Heart right ventricle (tissue), 16 donors: Measurements from ENCODE around the gene RAD9A. TPM values are rescaled to one million over a fixed set of nuclear protein-coding genes. Genes with fewer than 3 reads are reported as not detected.
A peak's percentile ranks its signal among the peaks of the same experiment; 100 is the strongest.
"Not testable (repeated sequence)": the region's sequence is repeated elsewhere in the genome, so short reads cannot be mapped to it uniquely, and the experiment has no call there.

Experiments
- ATAC-seq, 8 donors: fragments of 200-7000 bp; cut with Tn5 transposase; one replicate each; pipeline ENCODE4 v1.9.1; 2020; ENCODE audit warnings: mild to moderate bottlenecking in 8 of 8, moderate library complexity in 8 of 8, moderate number of reproducible peaks in 1 of 8
- DNase-seq, 2 donors: peaks; one replicate each; pipeline ENCODE4 v3.0.0-alpha.2; 2020
- H3K27ac ChIP-seq, 10 donors: fragments of 200-600 bp; sonication (generic) in 2 of 10; one replicate each; pipeline versions ENCODE4 v1.5.0 to v1.8.0; 2020 to 2022; ENCODE audit warnings: mild to moderate bottlenecking in 3 of 10
- H3K27me3 ChIP-seq, 7 donors: fragments of 200-600 bp; one replicate each; pipeline ENCODE4 v1.8.0; 2021 to 2022; ENCODE audit warnings: mild to moderate bottlenecking in 2 of 7
- H3K36me3 ChIP-seq, 9 donors: fragments of 200-600 bp; sonication (generic) in 1 of 9; one replicate each; pipeline versions ENCODE4 v1.5.0 to v1.8.0; 2020 to 2022; ENCODE audit warnings: mild to moderate bottlenecking in 2 of 9
- H3K4me1 ChIP-seq, 9 donors: fragments of 200-600 bp; sonication (generic) in 1 of 9; one replicate each; pipeline versions ENCODE4 v1.5.0 to v1.8.0; 2020 to 2022; ENCODE audit warnings: mild to moderate bottlenecking in 4 of 9
- H3K4me3 ChIP-seq, 10 donors: fragments of 200-600 bp; sonication (generic) in 2 of 10; one replicate each; pipeline versions ENCODE4 v1.5.0 to v1.8.0; 2020 to 2022; ENCODE audit warnings: mild to moderate bottlenecking in 7 of 10, moderate library complexity in 2 of 10
- H3K9me3 ChIP-seq, 11 donors: fragments of 200-600 bp in 10 of 11; sonication (generic) in 2 of 11; one replicate each; pipeline versions ENCODE4 v1.5.0 to v1.8.0; 2013 to 2022; ENCODE audit warnings: mild to moderate bottlenecking in 2 of 11, control low read depth in 1 of 11, moderate library complexity in 1 of 11
- CTCF ChIP-seq, 9 donors: fragments of 200-600 bp; sonication (generic) in 2 of 9; IDR thresholded peaks; one replicate each; pipeline versions ENCODE4 v1.5.0 to v1.8.0; 2021 to 2022; ENCODE audit warnings: antibody characterized with exemption in 9 of 9, mild to moderate bottlenecking in 5 of 9, moderate library complexity in 1 of 9
- WGBS, 2 donors: extraction: QIAGEN DNeasy Blood & Tissue Kit; methylation state at CpG; one replicate each; pipeline ENCODE4 v1.1.7; 2013; ENCODE audit warnings: inconsistent platforms in 1 of 2; 5-methylcytosine and 5-hydroxymethylcytosine counted together
- intact Hi-C, 10 donors: fragments of 100-400 bp; cut with DNase I; formaldehyde crosslinking; loops; one replicate each; pipeline versions ENCODE4 v1.11.1 to v1.14.2; 2022
- polyA plus RNA-seq, 2 donors: library from polyadenylated mRNA; stranded (reverse); fragments of 200-250 nt; gene quantifications; one replicate each; pipeline ENCODE4 v1.2.3, GENCODE V29; 2013
- total RNA-seq, 10 donors: library from RNA; stranded (reverse); fragmentation: NEBNext Ultra II Directional in 3 of 10; extraction: Animal tissue kit (Norgen Biotek cat#: 25700) in 3 of 10; gene quantifications; one replicate each; pipeline versions ENCODE4 v1.2.1 to v1.2.4, GENCODE V29; 2021 to 2023
- donor health status: Arrhythmogenic right ventricular cardiomyopathy.
- donor health status: ischemic (EF 13 %, LVEDD 7.1; RV severe dilation, severe dysfunction).
- donor health status: healthy with polysubstance abuse.
- donor health status: DM: no; HTN: yes; CAD: no.
- donor health status: DM: no; HTN: no; CAD: no.
- donor health status: ischemic (EF 25% LVEDD 6.9; RV normal size, moderate dysfunction).
- donor health status: ischemic (EF 25% LVEDD 5.7; RV mildly dilated, moderate dysfunction).
- donor health status: healthy.
- donor health status: DM: yes; HTN: yes; CAD: no.
- donor health status: Ischemic cardiomyopathy.
- donor health status: ischemic (EF 35%, LVEDD 5.7; RV mildly dilated, moderate dysfunction).
- donor health status: nonischemic (EF 11% LVEDD 7.7; RV severe dilation, severe dysfunction).
- donor health status: DM: yes; HTN: yes; CAD: no.
- donor health status: PGD.
- donor health status: ischemic (EF 29% LVEDD 5.4; RV normal size, mild dysfunction).
- donor health status: nonischemic (EF 23%, LVEDD 6.1; RV moderate dilation, normal function).

RAD9A gene
- total and polyA plus RNA-seq, 12 donors: 4.8 to 15.0 (median 6.5) TPM

GRCh38 chr11:67421430-67422031 is 29.7 kb downstream of the RAD9A start:
- DNase-seq (no peak), ATAC-seq (no peak)
- 77% methylated on average over 22 of the region's 22 CpGs for WGBS, 2 donors
- Histone ChIP-seq H3K4me1 (peaks cover 16 to 46% (median 37%) of the 10 kb centered on the region in 9 donors), H3K36me3 (no peaks in the 10 kb centered on the region), H3K27ac (peak overlapping the region in 9 of 10 donors; percentile 80 to 98 (median 93)), H3K27me3 (no peaks in the 10 kb centered on the region), H3K9me3 (no peaks in the 10 kb centered on the region), H3K4me3 (peak overlapping the region in 9 of 10 donors; percentile 48 to 62 (median 56))
- TF ChIP-seq CTCF (IDR thresholded peaks at IDR 0.05): no peak
- intact Hi-C loops: loop anchor here in 1 of 10 donors (10.0 kb wide), 1 partner anchor 67 kb away; the partner anchor contains the start of gene POLD4

- Histone ChIP-seq H3K4me1 (peaks cover 15 to 40% (median 33%) of the 10 kb centered on the region in 9 donors), H3K9me3 (no peaks in the 10 kb centered on the region), H3K36me3 (no peaks in the 10 kb centered on the region), H3K27ac (no peak overlapping the region), H3K27me3 (no peaks in the 10 kb centered on the region), H3K4me3 (no peak overlapping the region)
- WGBS, 2 donors: 74 to 75% methylated on average over 6 of the region's 6 CpGs
- DNase-seq (no peak), ATAC-seq (no peak)
- intact Hi-C loops: loop anchor here in 1 of 10 donors (10.0 kb wide), 1 partner anchor 68 kb away; the partner anchor contains the start of gene POLD4
- no peak for TF ChIP-seq CTCF (IDR thresholded peaks at IDR 0.05)
Measured at GRCh38 chr11:67422891-67423290, 31.1 kb downstream of the RAD9A start.

- 94 to 96% methylated on average over 13 of the region's 13 CpGs for WGBS, 2 donors
- Histone ChIP-seq H3K9me3 (no peaks in the 10 kb centered on the region), H3K27me3 (no peaks in the 10 kb centered on the region), H3K4me1 (peaks cover 12 to 35% (median 28%) of the 10 kb centered on the region in 9 donors), H3K4me3 (no peak overlapping the region), H3K36me3 (no peaks in the 10 kb centered on the region), H3K27ac (no peak overlapping the region)
- no peak for DNase-seq
- intact Hi-C loops: loop anchor here in 1 of 10 donors (10.0 kb wide), 1 partner anchor 69 kb away; the partner anchor contains the start of gene POLD4
- no peak for TF ChIP-seq CTCF (IDR thresholded peaks at IDR 0.05)
- ATAC-seq: no peak
Measured at GRCh38 chr11:67423466-67423865, 31.7 kb downstream of the RAD9A start.

- 88% methylated on average over 34 of the region's 34 CpGs for WGBS, 2 donors
- DNase-seq: no peak
Measured at GRCh38 chr11:67423891-67424613, 32.3 kb downstream of the RAD9A start.

GRCh38 chr11:67427364-67427859 is 35.6 kb downstream of the RAD9A start:
- not testable (repeated sequence) for H3K9me3 ChIP-seq, DNase-seq, H3K27me3 ChIP-seq
- Histone ChIP-seq H3K27ac (peak overlapping the region in 9 of 10 donors; percentile 85 to 96 (median 94)), H3K4me3 (peak overlapping the region; percentile 59 to 95 (median 86)), H3K4me1 (peaks cover 0 to 27% (median 20%) of the 10 kb centered on the region in 9 donors), H3K36me3 (peaks cover 0 to 31% (median 3%) of the 10 kb centered on the region in 9 donors)
- peak in 2 of 8 donors; percentile 0 to 6 for ATAC-seq
- WGBS, 2 donors: 80% methylated on average over 19 of the region's 19 CpGs
- intact Hi-C loops: loop anchor here in 2 of 10 donors (5.0 to 10.0 kb wide), 2 partner anchors 40 to 73 kb away; partner anchors contain the start of genes TMEM134 (in 2 of the 2) and POLD4 (in 1 of the 2)

More at GRCh38 chr11:67423891-67424613, 32.3 kb downstream of the RAD9A start:
- intact Hi-C loops: loop anchor here in 1 of 10 donors (10.0 kb wide), 1 partner anchor 69 kb away; the partner anchor contains the start of gene POLD4
- no peaks in the 10 kb centered on the region for H3K9me3 ChIP-seq
- H3K27ac ChIP-seq: no peak overlapping the region
- peaks cover 12 to 33% (median 26%) of the 10 kb centered on the region in 9 donors for H3K4me1 ChIP-seq
- no peaks in the 10 kb centered on the region for H3K36me3 ChIP-seq
- no peak for ATAC-seq
- H3K27me3 ChIP-seq: no peaks in the 10 kb centered on the region
- no peak overlapping the region for H3K4me3 ChIP-seq
- TF ChIP-seq CTCF (IDR thresholded peaks at IDR 0.05): no peak
